GM19099 (cell line): Measurements from ENCODE around the gene OR52N4.

Experiments
- POLR2A ChIP-seq: IDR thresholded peaks from 3 replicates; pipeline ENCODE4 v1.6.1; 2011; ENCODE audit warnings: low read depth; ENCODE audit not compliant: insufficient read length; ENCODE audit errors: extremely low read depth

OR52N4 gene

GRCh38 chr11:5791165-5791564 lies 37.1 kb downstream of the OR52N4 start, which contains the start of gene OR52N1:
TSS of gene OR52N1 (minus strand) at chr11:5791265. CDS start at chr11:5788816, 2,449 bp downstream.
- no peak for TF ChIP-seq POLR2A

GRCh38 chr11:5796541-5796940 lies 42.5 kb downstream of the OR52N4 start:
- TF ChIP-seq POLR2A: no peak

GRCh38 chr11:5803982-5804381 lies 49.9 kb downstream of the OR52N4 start:
- no peak for TF ChIP-seq POLR2A
